ENCODE results near the gene ZNF444. TPM values are rescaled to one million over a fixed set of nuclear protein-coding genes. Genes with fewer than 3 reads are reported as not detected.

ZNF444 gene
- total RNA-seq, 3 donors from 2014 or later: 28.2 to 48.3 (median 29.6) TPM

DNA sequence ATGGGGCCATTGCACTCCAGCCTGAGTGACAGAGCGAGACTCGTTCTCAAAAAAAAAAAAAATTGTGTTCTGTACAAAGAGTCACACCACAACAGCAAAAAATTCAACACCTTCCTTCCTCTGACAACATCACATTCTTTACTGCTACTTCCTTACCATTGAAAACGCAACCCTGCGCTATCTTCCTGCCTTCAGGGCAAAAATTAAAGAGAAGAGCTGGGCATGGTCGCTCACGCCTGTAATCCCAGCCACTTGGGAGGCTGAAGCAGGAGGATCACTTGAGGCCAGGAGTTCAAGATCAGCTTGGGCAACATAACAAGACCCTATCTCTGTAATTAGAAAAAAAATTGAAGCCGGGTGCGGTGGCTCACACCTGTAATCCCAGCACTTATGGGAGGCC is 9.4 kb upstream of the ZNF444 start:
- ATAC-seq: no peak
- no peak for TF ChIP-seq CTCF (IDR thresholded peaks at IDR 0.05)
- intact Hi-C loops (cut with DNase I, micrococcal nuclease): no loop called here
- no peak overlapping the region for H3K4me3 ChIP-seq
- no peaks in the 10 kb centered on the region for H3K36me3 ChIP-seq (ENCODE audit: low read depth)
- no peak for DNase-seq
- no peaks in the 10 kb centered on the region for H3K9me3 ChIP-seq
- H3K4me1 ChIP-seq (ENCODE audit: low read depth): peaks cover 13% of the 10 kb centered on the region

GRCh38 chr19:56132316-56132822 is 8.7 kb upstream of the ZNF444 start:
- TF ChIP-seq CTCF (IDR thresholded peaks at IDR 0.05): no peak
- Histone ChIP-seq H3K9me3 (no peaks in the 10 kb centered on the region), H3K4me3 (no peak overlapping the region), H3K36me3 (ENCODE audit: low read depth) (no peaks in the 10 kb centered on the region), H3K4me1 (ENCODE audit: low read depth) (peaks cover 9% of the 10 kb centered on the region)
- DNase-seq: no peak
- no peak for ATAC-seq
- intact Hi-C loops (cut with DNase I, micrococcal nuclease): no loop called here

- ATAC-seq (peak; percentile 43), DNase-seq (no peak)
- Histone ChIP-seq H3K4me1 (ENCODE audit: low read depth) (peaks cover 10% of the 10 kb centered on the region), H3K9me3 (no peaks in the 10 kb centered on the region), H3K36me3 (ENCODE audit: low read depth) (no peaks in the 10 kb centered on the region), H3K4me3 (no peak overlapping the region)
- intact Hi-C loops (cut with DNase I, micrococcal nuclease): no loop called here
- no peak for TF ChIP-seq CTCF (IDR thresholded peaks at IDR 0.05)
Observed at GRCh38 chr19:56133858-56134653, 7.0 kb upstream of the ZNF444 start.

- Histone ChIP-seq H3K9me3 (no peaks in the 10 kb centered on the region), H3K36me3 (ENCODE audit: low read depth) (no peaks in the 10 kb centered on the region), H3K4me3 (no peak overlapping the region), H3K4me1 (ENCODE audit: low read depth) (peaks cover 13% of the 10 kb centered on the region)
- DNase-seq (no peak), ATAC-seq (peak; percentile 75)
- TF ChIP-seq CTCF (IDR thresholded peaks at IDR 0.05): no peak
- intact Hi-C loops (cut with DNase I, micrococcal nuclease): no loop called here
Observed at GRCh38 chr19:56134654-56134921, 6.5 kb upstream of the ZNF444 start.

DNA sequence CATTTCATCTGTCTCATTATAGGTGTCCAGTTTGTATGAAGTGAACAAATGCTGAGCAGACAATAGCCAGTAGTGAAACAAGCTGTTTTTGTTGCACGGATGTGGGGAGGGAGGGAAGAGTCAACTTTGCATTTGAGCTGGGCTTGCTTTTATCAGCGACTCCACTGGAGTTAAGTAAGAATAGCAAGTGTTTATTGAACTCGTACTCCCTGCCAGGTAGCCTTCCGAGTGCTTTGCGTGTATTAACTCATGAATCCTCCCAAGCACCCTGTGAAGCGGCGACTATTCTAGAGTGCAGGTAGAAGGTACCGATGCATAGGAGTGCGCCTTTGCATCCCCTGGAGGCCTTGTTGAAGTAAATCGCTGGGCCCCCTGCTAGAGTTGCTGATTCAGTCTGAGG is 4.7 kb upstream of the ZNF444 start:
- Histone ChIP-seq H3K4me1 (ENCODE audit: low read depth) (peaks cover 19% of the 10 kb centered on the region), H3K4me3 (no peak overlapping the region), H3K9me3 (no peaks in the 10 kb centered on the region), H3K36me3 (ENCODE audit: low read depth) (peaks cover 5% of the 10 kb centered on the region)
- no peak for DNase-seq
- ATAC-seq: no peak
- TF ChIP-seq CTCF (IDR thresholded peaks at IDR 0.05): no peak
- intact Hi-C loops (cut with DNase I, micrococcal nuclease): no loop called here
